Posterior vena cava (tissue), 2 donors: ENCODE measurements around the gene VPS54. TPM values are rescaled to one million over a fixed set of nuclear protein-coding genes. Genes with fewer than 3 reads are reported as not detected.

Experiments
- DNase-seq: peaks from one replicate; pipeline ENCODE4 v3.0.0-alpha.2; 2020; ENCODE audit warnings: low spot score
- intact Hi-C, 2 donors: fragments of 100-400 bp; cut with DNase I; formaldehyde crosslinking; loops; one replicate each; pipeline versions ENCODE4 v1.14.1 to v1.14.2; 2022 to 2023
- total RNA-seq, 2 donors: library from RNA; stranded (reverse); fragmentation: NEBNext Ultra II Directional; extraction: Animal tissue kit (Norgen Biotek cat#: 25700); gene quantifications; one replicate each; pipeline ENCODE4 v1.2.1, GENCODE V29; 2021
- donor health status: DM: yes; HTN: yes; CAD: no.
- donor health status: DM: yes; HTN: yes; CAD: no.

VPS54 gene
- total RNA-seq, 2 donors from 2014 or later, result 18.7 to 22.9 TPM

DNA sequence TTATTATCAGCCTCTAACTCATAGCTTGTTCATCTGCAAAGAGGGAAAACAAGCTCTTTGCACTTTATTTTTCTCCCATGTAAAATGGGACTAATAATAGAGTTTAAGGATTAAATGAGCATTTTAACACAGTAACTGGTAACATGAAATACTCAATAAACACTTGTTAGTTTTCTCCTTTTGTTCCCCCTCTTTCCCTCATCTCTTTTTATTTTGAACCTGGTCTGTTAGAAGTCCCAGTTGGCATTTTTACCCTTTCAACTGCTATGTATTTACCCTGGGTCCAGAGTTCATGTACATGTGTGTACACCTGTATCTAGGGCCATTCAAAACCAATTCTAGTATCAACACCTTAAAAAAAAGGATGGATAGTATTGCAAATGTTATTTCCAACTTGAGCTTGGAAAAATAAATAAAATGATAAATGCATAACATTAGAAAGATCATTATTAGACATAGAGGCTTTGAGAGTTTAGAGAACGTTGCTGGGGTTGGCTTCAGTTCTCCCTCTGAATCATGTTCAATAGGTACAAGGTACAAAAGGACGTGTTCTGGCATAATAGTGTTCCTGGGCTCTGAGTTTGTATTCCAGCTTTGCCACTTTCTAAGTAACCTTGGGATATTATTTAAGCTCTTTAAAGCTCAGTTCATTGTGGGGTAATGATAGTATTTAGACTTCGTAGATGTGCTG, 5.2 kb upstream of the VPS54 start:
- intact Hi-C loops, result no loop called here
- no peak for DNase-seq

DNA sequence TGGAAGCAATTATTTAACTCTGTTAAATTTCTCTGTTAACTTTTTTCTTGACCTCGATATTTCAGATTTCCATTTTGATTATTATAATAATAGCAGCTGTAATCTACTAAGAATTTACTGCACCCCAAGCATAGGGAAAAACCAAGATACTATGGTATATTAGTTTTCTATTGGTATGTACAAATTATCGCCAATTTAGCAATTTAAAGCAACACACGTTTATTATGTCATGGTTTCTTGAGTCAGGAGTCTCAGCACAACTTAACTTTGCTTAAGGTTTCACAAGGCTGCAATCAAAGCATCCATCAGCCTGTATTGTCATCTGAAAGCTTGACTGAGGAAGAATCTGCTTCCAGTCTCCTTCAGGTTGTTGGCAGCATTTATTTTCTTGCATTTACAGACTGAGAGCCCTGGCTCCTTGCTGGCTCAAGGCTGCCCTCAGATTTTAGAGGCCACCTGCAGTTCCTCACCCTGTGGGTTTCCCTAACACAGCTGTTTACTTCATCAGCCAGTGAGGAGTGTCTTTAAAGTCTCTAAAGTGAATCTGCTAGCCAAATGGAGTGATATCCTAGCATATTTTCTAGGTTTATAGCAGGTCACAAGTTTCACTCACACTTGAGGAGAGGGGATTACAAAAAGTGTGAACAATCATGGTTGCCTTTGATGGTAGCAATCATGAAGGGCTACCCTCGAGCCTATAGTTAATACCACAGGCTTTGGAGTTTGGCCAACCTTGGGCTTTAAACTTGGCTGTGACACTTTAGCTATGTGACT, 4.4 kb upstream of the VPS54 start:
- DNase-seq, result no peak
- intact Hi-C loops, result no loop called here

DNA sequence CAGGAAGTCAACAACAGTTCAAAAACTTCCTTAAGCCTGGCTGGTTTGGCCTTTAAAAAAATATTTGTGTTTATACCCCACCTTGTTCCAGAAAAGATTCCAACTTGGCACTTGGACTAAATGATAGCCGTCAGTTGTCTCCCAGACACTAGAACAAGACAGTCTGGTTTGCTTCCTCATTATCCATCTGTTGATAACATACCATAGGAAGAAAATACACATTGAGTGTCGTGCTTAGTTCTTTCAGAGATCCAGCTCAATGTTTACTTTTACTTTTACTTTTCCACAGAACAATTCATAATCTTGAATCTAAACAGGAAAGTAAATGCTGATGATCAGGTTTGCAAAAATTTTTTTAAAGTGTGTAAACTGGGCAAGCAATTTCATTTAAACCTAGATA, 2.4 kb upstream of the VPS54 start:
- DNase-seq, result no peak
- intact Hi-C loops, result no loop called here

DNA sequence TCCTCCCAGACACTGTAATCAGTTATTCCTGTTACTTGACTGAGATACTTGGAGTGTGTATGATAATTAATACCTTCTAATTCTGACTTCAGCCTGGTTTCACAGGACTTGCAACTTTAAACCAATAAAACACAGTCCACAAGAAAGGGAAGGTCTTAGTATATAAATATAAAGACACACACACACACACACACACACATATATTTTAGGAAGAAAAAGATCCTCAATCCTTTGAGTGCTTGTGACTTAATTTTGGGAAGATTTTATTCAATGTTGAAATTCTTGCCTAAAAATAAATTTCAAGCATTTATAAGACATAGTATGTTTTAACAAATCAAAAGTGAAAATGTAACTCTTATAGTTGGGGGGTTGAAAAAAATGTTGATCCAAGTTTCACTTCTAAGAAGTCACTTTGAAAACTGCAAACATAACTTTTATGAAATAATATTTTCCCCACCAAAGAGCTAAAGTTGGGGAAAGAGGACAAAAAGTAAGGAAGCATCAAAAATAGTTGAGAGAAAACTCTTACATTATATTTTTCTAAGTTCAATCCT, 824 bp upstream of the VPS54 start:
- intact Hi-C loops, result no loop called here
- DNase-seq, result no peak

DNA sequence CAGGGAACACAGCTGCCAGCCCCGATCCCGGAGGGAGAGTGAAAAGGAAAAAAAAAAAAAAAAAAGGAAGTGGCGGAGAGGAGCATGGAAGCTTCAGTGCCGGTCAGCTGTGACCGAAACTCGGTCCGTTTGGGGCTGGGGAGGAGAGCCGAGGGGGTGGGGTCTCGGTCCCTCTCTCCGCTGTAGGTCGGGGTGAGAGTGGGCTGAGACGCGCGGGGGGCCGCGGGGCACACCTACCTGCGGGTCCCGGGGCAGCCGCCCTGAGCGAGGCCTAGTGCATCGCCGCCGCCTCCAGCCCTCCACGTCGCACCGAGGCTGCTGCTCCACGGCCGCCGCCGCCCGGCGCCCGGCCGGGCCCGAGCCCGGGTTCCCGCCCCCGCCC, 536 bp downstream of the VPS54 start:
- intact Hi-C loops, result no loop called here
- peak; percentile 88 for DNase-seq

DNA sequence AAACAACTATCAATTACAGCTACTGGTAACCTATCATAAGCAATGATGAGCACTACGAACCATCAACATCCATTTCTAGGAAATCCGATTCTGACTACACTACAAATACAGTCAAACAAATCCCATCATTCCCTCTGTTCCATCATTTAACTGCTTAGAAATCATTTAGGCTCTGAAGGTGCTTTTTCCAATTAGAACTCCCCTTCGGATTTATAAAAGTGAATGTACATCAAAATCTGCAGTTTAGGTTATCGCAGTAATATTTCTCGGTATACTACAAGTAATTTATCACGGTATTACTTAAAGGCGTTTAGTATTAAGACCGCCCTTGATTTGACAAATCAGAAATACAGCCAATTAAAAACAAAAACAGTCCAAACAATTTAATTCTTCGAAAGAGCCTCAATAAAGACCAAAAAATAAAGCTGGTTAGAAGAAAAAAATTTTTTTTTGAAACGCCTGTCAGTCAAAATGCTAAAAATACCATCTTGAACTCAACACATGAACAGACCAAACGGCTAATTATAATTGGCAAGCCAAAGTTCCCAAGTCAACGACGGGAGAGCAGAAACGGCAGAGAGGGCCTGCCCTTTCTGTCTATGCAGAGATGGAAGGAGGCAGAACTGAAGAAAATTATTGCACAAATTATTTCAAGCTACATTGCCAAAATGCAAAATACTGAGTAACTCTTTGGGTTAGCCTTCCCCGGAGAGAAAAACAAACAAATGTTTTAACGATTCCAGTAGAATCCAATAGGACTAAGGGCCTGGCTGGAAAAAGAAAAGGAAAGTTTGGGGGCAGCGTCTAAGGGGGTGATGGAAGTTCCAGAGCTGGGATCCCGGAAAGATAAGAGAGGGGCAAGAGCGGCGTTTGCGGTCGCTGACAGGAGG, 1.2 kb downstream of the VPS54 start:
- intact Hi-C loops, result no loop called here
- no peak for DNase-seq

DNA sequence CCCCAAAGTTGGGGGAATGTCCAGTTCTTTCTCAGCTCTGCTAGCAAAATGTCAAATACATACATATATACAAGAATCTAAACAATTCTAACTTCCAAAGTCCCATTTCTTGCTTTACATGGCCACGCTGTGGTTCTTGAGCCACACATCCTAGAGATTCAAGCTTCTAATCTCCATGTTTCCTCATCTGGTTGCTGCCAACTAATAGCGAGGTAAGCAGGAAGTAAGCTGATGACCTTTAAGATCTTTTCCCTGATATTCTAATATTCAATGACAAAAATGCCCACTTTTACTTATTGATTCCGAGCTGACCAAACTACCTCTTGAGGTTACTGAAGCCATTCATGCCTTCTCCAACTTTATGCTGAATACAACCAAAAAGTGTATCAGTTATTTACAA, 3.3 kb downstream of the VPS54 start:
- intact Hi-C loops, result loop anchor here in 1 of 2 donors (1.0 kb wide), 1 partner anchor 26 kb away; no protein-coding TSS in a partner anchor
- no peak for DNase-seq

DNA sequence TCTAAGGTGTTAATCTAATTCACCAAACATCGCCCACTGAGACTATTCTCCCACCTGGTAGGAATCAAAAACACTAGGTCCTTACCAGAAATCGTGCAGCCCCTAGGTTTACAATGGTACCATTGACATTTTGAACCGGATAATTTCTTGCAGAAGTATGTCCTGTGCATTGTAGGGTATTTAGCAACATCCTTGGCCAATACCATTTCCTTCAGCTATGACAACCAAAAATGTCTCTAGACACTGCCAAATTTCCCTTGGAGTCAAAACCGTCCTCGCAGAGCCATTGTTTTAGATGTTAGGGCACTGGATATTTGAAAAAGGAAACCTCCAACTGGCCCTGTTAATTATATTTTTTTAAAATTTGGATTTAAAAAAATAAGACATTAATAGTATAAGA, 3.8 kb downstream of the VPS54 start:
- intact Hi-C loops, result no loop called here
- DNase-seq, result no peak

DNA sequence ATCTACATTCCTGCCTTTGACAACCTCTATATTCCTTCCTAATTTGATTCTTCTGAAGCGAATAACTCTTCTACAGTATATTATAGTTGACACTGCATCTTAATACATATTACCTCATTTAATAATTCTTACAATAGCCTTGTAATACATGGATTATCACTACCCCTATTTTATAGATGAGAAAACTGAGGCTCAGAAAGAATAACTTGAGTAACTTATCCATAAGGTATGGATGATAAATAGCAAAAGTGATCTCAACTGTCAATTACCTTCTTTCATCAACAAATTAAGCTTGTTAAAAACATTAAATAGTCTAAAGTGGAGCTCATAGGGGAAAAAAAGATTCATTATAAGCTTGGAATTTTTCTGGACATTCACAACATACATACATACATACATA, 4.6 kb downstream of the VPS54 start:
- DNase-seq, result no peak
- intact Hi-C loops, result no loop called here

DNA sequence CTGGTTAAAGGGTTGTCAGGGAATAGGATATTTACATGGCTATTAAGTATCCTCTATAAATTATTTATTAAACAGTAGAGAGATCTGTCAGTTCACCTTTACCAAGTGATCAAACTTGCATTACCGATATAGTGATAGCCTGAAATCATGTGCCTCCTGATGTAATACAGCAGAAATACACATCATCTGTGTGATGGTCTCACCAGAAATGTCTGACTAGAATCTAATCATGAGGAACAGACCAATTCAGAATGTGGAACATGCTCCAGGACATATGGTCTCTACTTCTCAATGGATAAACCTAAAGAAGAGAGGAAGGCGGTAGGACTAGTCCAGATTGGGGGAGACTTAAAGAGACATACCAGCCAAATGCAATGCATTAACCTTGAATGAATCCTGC, 6.2 kb downstream of the VPS54 start:
- intact Hi-C loops, result no loop called here
- DNase-seq, result no peak

DNA sequence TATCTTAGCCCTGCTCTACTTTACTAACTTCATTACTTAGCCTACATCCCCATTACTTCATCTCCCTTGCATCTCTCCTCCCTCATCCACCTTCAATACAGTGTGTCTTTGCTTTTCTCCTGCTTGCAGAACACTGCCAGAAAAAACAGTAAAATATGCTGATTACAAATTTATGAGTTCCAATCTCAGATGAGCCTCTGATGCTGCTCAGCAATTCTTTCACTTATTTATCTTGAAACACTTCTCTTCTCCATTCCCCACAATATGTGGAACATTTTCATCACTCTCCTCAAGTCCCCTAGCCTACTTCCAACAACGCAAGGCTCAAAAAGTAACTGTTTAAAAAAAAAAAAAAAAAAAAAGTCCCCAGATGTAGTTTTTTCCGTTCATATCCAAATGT, 7.1 kb downstream of the VPS54 start:
- intact Hi-C loops, result no loop called here
- DNase-seq, result no peak

DNA sequence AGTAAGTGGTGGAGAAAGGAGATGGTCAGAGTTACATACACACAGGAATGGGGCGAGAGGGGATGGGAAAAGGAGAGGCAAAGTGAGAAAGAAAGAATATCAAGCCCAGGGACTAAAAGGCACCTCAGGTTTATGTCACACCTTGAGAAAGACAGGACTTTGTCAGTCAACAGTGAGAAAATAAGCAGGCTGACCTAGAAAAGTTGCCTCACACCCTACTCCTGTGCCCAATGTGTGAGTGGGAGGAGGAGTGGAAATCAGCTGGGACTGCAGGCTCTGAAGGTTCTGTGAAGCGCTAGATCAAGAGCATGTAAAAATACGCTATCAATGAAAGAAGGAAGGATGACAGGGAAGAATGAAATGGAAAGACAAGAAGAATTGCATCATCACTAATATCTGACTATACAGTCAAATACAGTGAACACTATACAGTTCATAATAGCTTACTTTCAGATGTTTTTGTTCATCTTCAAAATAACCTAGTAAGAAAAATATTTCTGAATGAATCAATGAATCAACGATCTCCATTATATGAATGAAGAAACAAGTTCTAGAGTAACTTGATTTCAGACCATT, 10.7 kb downstream of the VPS54 start:
- no peak for DNase-seq
- intact Hi-C loops, result no loop called here

DNA sequence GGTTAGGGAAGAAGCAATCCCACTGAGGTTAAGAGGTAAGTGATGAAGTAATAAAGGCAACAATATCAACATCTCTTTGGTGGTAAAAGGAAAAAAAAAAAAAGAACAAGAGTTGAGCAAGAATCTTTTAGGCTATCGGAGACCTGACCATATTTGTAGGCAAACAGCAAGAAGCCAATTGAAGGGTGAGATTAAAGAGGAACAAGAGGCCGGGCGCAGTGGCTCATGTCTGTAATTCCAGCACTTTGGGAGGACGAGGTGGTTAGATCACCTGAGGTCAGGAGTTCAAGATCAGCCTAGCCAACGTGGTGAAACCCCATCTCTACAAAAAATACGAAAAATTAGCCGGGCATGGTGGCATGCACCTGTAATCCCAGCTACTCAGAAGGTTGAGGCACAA, 11.3 kb downstream of the VPS54 start:
- intact Hi-C loops, result no loop called here
- no peak for DNase-seq

DNA sequence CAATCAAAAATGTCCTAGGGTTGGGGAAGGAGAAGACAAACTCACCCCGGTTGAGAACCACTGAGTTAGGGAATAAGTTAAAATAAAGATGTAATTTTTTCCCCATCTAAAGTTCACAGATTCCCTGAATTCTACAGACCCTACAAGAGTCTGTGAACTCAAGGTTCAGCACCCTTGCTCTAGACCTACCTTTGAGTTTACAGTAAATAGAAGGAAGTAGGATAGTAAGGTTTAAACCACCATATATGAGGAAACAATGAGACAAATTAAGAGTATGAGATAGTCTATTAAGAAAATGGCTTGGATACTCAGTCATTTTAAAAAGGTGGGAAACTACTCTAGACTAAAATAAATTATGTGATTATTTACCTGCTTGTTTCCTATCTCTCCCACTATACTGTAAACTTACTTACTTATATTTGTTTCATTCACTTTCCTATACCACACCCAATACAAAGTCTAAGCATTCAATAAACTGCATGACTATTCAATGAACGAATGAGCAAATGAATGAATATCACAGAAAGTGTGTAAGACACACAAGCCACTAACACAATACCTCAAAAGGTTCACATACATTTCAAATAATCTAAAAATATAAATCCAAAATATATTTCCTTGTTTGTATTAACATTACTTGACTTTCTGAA, 13.4 kb downstream of the VPS54 start:
- DNase-seq, result no peak

DNA sequence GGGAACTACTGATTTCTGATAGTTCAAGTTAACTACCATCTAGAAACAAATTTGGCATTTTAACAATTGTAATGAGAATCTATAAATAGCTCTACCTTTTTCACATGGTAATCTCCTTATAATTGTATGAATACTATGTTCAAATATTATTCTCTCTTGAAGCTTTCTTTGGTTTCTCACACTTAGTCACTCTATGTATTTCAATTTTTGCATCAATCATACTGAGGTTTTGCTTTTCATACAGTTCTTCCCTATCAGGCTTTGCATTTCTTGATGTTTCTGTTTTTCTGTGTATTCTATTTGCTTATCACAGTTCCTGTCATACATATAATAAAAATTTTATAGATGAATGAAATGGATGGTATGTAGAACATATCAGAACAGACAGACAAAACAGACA, 16.0 kb downstream of the VPS54 start:
- no peak for DNase-seq
- intact Hi-C loops, result no loop called here

More for the DNA sequence above, 13.4 kb downstream of the VPS54 start:
- intact Hi-C loops, result no loop called here

DNA sequence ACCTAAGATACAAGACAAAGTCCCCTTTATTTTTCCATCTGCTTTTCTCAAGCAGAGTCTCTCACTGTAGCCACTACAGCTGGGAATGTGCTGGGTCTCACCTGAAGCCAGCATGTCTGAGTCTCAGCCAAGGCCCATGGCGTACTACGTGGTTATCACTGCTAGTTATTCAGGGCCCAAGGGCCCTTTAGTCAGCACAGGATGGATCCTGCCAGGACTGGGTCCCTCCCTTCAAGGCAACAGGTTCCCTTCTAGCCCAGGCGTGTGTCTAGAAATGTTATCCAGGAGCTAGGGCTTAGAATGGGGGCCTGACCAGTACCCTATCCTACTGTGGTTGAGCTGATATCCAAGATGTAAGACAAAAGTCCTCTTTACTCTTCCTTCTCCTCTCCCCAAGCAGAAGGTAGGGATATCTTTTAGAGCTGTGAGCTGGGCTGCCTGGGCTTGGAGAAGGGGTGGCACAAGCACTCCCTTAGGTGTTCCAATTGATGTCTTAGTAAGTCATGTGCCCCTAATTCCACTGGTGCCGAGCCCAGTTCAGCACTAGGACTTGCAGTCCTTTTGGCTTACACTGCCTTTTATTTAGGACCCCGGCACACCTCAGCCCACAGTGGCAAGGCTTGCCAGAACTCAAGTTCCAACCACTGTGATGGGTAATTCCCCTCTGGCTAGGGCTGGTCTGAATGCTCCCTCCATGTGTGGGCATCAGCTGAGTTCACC, 17.7 kb downstream of the VPS54 start:
- intact Hi-C loops, result no loop called here
- no peak for DNase-seq

DNA sequence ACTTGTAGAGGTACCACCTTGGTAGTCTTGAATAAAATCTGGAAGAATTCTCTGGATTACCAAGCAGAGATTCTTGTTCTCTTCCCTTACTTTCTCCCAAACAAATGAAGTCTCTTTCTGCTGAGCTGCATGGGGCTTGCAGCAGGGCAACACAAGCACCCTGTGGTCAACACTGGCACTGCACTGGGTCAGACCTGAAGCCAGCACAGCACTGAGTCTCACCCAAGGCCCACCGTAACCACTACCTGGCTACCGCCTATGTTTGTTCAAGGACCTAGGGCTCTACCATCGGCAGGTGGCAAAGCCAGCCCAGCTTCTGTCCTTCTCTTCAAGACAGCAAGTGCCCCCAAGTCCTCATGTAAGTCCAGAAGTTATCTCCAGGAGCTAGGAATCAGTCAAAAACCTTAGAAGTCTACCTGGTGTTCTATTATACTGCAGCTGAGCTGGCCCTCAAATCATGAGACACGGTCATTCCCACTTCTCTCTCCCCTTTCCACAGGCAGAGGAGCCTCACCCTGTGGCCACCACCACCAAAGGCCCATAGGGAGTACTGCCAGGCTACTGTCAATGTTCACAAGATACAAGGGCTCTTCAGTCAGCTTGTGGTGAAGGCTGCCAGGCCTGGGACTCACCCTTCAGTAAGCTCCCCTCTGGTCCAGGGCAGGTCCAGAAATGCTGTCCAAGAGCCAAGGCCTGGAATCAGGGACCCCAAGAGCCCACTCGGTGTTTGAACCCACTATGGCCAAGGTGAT, 18.4 kb downstream of the VPS54 start:
- intact Hi-C loops, result no loop called here
- no peak for DNase-seq

DNA sequence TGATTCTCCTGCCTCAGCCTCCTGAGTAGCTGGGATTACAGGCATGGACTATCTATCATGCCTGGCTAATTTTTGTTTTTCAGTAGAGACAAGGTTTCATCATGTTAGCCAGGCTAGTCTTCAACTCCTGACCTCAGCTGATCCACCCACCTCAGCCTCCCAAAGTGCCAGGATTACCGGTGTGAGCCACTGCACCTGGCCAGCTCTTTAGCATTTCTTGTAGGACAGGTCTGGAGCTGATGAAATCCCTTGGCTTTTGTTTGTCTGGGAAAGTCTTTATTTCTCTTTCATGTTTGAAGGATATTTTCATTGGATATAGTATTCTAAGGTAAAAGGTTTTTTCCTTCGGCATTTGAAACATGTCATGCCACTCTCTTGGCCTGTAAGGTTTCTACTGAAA, 20.2 kb downstream of the VPS54 start:
- DNase-seq, result no peak
- intact Hi-C loops, result no loop called here
